RWPE2 (cell line): Measurements from ENCODE around the gene ELOB.

Experiments
- ATAC-seq: fragments of 200-7000 bp; cut with Tn5 transposase; 3 replicates; pipeline ENCODE4 v1.9.1; 2021; ENCODE audit warnings: low read depth
- DNase-seq: peaks from one replicate; pipeline ENCODE4 v3.0.0-alpha.2; 2020; ENCODE audit warnings: low spot score
- H3K27ac ChIP-seq: fragments of 450-650 bp; 2 replicates; pipeline ENCODE4 v1.5.1; 2017; ENCODE audit warnings: mild to moderate bottlenecking; ENCODE audit not compliant: poor library complexity, severe bottlenecking
- H3K27me3 ChIP-seq: fragments of 250-450 bp; sonication (Bioruptor Pico); 2 replicates; pipeline ENCODE4 v1.5.1; 2021; ENCODE audit warnings: mild to moderate bottlenecking, moderate library complexity; ENCODE audit not compliant: insufficient read depth, poor library complexity, severe bottlenecking
- H3K36me3 ChIP-seq: fragments of 250-450 bp; sonication (Bioruptor Pico); 2 replicates; pipeline ENCODE4 v1.5.1; 2020; ENCODE audit warnings: low read depth, mild to moderate bottlenecking, moderate library complexity
- H3K4me1 ChIP-seq: fragments of 250-450 bp; sonication (Bioruptor Pico); 2 replicates; pipeline ENCODE4 v1.5.1; 2021; ENCODE audit warnings: mild to moderate bottlenecking, moderate library complexity; ENCODE audit not compliant: insufficient read depth, poor library complexity, severe bottlenecking
- H3K4me3 ChIP-seq: fragments of 250-450 bp; sonication (Bioruptor Pico); 2 replicates; pipeline ENCODE4 v1.5.1; 2021; ENCODE audit warnings: mild to moderate bottlenecking, moderate library complexity; ENCODE audit not compliant: severe bottlenecking
- H3K9me3 ChIP-seq: fragments of 250-450 bp; sonication (Bioruptor Pico); 2 replicates; pipeline ENCODE4 v1.5.1; 2021; ENCODE audit warnings: mild to moderate bottlenecking, moderate library complexity; ENCODE audit not compliant: severe bottlenecking
- TF ChIP-seq, protein P1 (sequence below): fragments of 450-650 bp; IDR thresholded peaks from one replicate; pipeline ENCODE4 v1.5.1; 2017; ENCODE audit warnings: mild to moderate bottlenecking, moderate library complexity; ENCODE audit not compliant: poor library complexity, severe bottlenecking

Gene ELOB

DNA sequence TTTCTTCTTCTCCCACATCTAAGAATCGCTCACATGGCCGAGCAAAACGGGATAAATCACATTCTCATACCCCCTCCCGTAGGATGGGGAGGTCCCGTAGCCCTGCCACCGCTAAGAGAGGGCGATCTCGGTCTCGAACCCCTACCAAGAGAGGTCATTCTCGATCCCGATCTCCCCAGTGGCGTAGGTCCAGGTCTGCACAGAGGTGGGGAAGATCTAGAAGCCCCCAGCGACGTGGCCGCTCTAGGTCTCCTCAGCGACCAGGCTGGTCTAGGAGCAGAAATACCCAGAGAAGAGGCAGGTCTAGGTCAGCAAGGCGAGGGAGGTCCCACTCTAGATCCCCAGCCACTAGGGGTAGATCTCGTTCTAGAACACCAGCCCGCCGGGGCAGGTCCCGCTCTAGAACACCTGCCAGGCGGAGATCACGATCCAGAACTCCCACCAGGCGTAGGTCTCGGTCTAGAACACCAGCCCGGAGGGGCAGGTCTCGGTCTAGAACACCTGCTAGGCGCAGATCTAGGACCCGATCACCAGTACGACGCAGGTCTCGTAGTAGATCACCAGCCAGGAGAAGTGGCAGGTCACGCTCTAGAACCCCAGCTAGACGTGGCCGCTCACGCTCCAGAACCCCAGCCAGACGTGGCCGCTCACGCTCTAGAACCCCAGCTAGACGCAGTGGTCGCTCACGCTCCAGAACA lies 15.0 kb downstream of the ELOB start:
- H3K36me3 ChIP-seq: peaks cover 100% of the 10 kb centered on the region
- ATAC-seq: no peak

DNA sequence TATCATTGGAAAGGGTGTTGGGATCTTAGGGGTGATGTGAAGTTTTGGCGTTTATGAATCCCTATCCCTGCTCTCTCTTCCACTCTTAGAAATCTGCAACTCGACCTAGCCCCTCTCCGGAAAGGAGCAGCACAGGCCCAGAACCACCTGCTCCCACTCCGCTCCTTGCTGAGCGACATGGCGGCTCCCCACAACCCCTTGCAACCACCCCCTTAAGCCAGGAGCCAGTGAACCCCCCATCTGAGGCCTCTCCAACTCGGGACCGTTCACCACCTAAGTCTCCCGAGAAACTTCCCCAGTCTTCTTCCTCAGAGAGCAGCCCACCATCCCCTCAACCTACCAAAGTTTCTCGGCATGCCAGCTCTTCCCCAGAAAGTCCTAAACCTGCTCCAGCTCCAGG lies 15.6 kb downstream of the ELOB start:
- Histone ChIP-seq H3K27me3 (no peaks in the 10 kb centered on the region), H3K4me1 (no peaks in the 10 kb centered on the region), H3K9me3 (no peaks in the 10 kb centered on the region), H3K36me3 (peaks cover 100% of the 10 kb centered on the region), H3K27ac (no peak overlapping the region), H3K4me3 (no peak overlapping the region)
- DNase-seq (no peak), ATAC-seq (no peak)
- TF ChIP-seq, protein P1, sequence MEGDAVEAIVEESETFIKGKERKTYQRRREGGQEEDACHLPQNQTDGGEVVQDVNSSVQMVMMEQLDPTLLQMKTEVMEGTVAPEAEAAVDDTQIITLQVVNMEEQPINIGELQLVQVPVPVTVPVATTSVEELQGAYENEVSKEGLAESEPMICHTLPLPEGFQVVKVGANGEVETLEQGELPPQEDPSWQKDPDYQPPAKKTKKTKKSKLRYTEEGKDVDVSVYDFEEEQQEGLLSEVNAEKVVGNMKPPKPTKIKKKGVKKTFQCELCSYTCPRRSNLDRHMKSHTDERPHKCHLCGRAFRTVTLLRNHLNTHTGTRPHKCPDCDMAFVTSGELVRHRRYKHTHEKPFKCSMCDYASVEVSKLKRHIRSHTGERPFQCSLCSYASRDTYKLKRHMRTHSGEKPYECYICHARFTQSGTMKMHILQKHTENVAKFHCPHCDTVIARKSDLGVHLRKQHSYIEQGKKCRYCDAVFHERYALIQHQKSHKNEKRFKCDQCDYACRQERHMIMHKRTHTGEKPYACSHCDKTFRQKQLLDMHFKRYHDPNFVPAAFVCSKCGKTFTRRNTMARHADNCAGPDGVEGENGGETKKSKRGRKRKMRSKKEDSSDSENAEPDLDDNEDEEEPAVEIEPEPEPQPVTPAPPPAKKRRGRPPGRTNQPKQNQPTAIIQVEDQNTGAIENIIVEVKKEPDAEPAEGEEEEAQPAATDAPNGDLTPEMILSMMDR: no peak

More for the DNA sequence above, 15.0 kb downstream of the ELOB start:
- H3K9me3 ChIP-seq: no peaks in the 10 kb centered on the region
- no peak overlapping the region for H3K27ac ChIP-seq
- no peaks in the 10 kb centered on the region for H3K27me3 ChIP-seq
- TF ChIP-seq, protein P1: no peak
- no peak overlapping the region for H3K4me3 ChIP-seq
- DNase-seq: no peak
- H3K4me1 ChIP-seq: no peaks in the 10 kb centered on the region

DNA sequence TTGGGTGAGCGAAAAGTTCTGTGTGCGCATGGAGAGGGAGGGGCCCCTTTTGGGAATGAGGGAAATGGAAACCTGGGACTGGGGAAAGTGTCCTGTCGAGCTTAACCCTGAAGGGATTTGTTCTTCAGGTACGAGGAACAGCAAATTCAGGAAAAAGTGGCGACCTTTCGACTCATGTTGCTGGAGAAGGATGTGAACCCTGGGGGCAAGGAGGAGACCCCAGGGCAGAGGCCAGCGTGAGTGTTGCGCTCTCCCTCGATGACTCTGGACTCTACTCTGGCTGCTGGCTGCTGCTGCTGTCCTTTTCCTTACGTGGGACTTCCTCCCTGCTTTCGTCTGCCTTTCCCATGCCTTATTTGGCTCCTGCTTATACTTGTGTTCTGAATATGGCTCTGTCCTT lies 19.7 kb downstream of the ELOB start:
- H3K36me3 ChIP-seq: peaks cover 92% of the 10 kb centered on the region
- peaks cover 11% of the 10 kb centered on the region for H3K4me1 ChIP-seq
- H3K27ac ChIP-seq: no peak overlapping the region
- no peaks in the 10 kb centered on the region for H3K9me3 ChIP-seq
- H3K27me3 ChIP-seq: no peaks in the 10 kb centered on the region
- H3K4me3 ChIP-seq: no peak overlapping the region
- TF ChIP-seq, protein P1: no peak
- DNase-seq (no peak), ATAC-seq (no peak)

DNA sequence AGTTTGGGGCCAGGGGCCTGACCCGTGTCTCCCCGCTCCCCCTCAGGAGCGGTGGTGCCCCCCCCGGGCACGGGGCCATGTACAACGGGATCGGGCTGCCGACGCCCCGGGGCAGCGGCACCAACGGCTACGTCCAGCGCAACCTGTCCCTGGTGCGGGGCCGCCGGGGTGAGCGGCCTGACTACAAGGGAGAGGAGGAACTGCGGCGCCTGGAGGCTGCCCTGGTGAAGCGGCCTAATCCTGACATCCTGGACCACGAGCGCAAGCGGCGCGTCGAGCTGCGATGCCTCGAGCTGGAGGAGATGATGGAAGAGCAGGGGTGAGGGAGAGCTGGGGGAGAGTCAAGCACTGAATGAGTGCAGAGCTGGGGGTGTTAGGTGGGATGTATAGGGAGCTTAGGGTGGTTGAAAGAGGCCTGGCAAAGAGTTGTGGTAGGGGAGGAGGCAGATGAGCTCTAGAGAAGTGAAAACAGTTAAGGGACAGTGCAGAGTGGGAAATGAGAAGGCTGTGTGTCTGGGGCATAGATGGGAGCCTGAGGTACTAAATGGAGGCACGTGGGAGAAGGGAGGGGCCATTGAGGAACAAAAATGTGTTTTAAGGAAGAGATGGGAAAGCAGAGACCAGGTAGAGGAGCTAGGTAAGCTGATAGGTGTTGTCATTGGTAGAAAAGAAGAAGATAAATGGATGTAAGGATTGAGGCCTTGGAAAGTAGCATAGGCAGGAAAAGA lies 20.6 kb downstream of the ELOB start:
- no peak overlapping the region for H3K4me3 ChIP-seq
- DNase-seq (peak; percentile 52), ATAC-seq (no peak)
- peaks cover 16% of the 10 kb centered on the region for H3K4me1 ChIP-seq
- peaks cover 83% of the 10 kb centered on the region for H3K36me3 ChIP-seq
- no peaks in the 10 kb centered on the region for H3K9me3 ChIP-seq
- H3K27me3 ChIP-seq: no peaks in the 10 kb centered on the region
- TF ChIP-seq, protein P1: no peak
- H3K27ac ChIP-seq: no peak overlapping the region

DNA sequence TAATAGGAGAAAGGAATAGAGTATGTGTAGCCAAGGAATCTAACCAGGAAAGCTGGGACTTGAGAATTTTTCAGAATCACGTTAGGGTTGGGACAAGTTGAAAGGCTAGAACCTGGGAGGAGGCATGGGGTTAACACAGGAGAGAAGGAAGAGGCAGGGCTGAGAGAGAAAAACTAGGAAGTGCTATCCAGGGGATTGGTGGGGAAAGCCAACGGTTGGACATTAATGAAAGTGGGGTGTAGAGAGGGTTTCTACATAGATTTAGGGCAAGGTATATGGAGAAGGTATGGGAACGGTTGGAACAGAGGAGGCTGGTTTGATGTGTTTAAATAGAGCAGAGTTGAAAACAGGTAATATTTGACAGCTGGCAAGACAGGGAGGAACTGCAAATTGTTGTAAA lies 21.9 kb downstream of the ELOB start:
- H3K27ac ChIP-seq: no peak overlapping the region
- TF ChIP-seq, protein P1: no peak
- H3K4me3 ChIP-seq: no peak overlapping the region
- no peaks in the 10 kb centered on the region for H3K27me3 ChIP-seq
- ATAC-seq (no peak), DNase-seq (no peak)
- H3K9me3 ChIP-seq: no peaks in the 10 kb centered on the region
- H3K36me3 ChIP-seq: peaks cover 70% of the 10 kb centered on the region
- peaks cover 18% of the 10 kb centered on the region for H3K4me1 ChIP-seq
